ENCODE data around the gene CDK15.

GRCh38 chr2:201883606-201884369 is 77.5 kb downstream of the CDK15 start:
- TF ChIP-seq, protein P1, sequence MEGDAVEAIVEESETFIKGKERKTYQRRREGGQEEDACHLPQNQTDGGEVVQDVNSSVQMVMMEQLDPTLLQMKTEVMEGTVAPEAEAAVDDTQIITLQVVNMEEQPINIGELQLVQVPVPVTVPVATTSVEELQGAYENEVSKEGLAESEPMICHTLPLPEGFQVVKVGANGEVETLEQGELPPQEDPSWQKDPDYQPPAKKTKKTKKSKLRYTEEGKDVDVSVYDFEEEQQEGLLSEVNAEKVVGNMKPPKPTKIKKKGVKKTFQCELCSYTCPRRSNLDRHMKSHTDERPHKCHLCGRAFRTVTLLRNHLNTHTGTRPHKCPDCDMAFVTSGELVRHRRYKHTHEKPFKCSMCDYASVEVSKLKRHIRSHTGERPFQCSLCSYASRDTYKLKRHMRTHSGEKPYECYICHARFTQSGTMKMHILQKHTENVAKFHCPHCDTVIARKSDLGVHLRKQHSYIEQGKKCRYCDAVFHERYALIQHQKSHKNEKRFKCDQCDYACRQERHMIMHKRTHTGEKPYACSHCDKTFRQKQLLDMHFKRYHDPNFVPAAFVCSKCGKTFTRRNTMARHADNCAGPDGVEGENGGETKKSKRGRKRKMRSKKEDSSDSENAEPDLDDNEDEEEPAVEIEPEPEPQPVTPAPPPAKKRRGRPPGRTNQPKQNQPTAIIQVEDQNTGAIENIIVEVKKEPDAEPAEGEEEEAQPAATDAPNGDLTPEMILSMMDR (conservative IDR thresholded peaks at IDR 0.05) = no peak
- TF ChIP-seq EZH2 (IDR thresholded peaks at IDR 0.05; ENCODE audit: low read depth) = no peak

All from PC-9 (cell line).